Heart left ventricle (tissue), 13 donors: ENCODE measurements around the gene SLC7A6.

Source experiments
- CTCF ChIP-seq, 12 donors: fragments of 200-600 bp; sonication (generic) in 4 of 12; IDR thresholded peaks; one replicate each; pipeline versions ENCODE4 v1.5.0 to v1.8.0; 2018 to 2022; ENCODE audit warnings: antibody characterized with exemption in 12 of 12, mild to moderate bottlenecking in 5 of 12
- POLR2A ChIP-seq, 2 donors: fragments of 450-650 bp; IDR thresholded peaks; one replicate each; pipeline ENCODE4 v1.6.1; 2017; ENCODE audit warnings: antibody characterized with exemption in 2 of 2, mild to moderate bottlenecking in 2 of 2, moderate library complexity in 2 of 2
- donor health status: ischemic (EF 13 %, LVEDD 7.1; RV severe dilation, severe dysfunction).
- donor health status: DM: no; HTN: yes; CAD: no.
- donor health status: DM: no; HTN: no; CAD: no.
- donor health status: ischemic (EF 25% LVEDD 6.9; RV normal size, moderate dysfunction).
- donor health status: ischemic (EF 25% LVEDD 5.7; RV mildly dilated, moderate dysfunction).
- donor health status: ischemic (EF 35%, LVEDD 5.7; RV mildly dilated, moderate dysfunction).
- donor health status: nonischemic (EF 11% LVEDD 7.7; RV severe dilation, severe dysfunction).
- donor health status: DM: yes; HTN: yes; CAD: no.
- donor health status: PGD.
- donor health status: ischemic (EF 29% LVEDD 5.4; RV normal size, mild dysfunction).
- donor health status: nonischemic (EF 23%, LVEDD 6.1; RV moderate dilation, normal function).

GRCh38 chr16:68310774-68311511 lies 46.6 kb downstream of the SLC7A6 start, which contains the start of the genes PRMT7 and SLC7A6OS:
- TF ChIP-seq POLR2A (IDR thresholded peaks at IDR 0.05) (peak in 1 of 2 donors; percentile 76), CTCF (IDR thresholded peaks at IDR 0.05) (peak in 7 of 12 donors; percentile 27 to 64 (median 39))
